ENCODE data around the gene MLKL. TPM values are rescaled to one million over a fixed set of nuclear protein-coding genes. Genes with fewer than 3 reads are reported as not detected.
A peak's percentile ranks its signal among the peaks of the same experiment; 100 is the strongest.
"Not testable (repeated sequence)": the region's sequence is repeated elsewhere in the genome, so short reads cannot be mapped to it uniquely, and the experiment has no call there.

Gene MLKL
- total and polyA plus RNA-seq, 4 donors, result 1.6 to 4.6 (median 3.5) TPM

- no peak for DNase-seq (ENCODE audit: low read depth in 4 of 6, low spot score in 6 of 6)
- Histone ChIP-seq H3K4me3 (ENCODE audit: low read depth, low read length) (no peak overlapping the region), H3K9me3 (ENCODE audit: control insufficient read depth, insufficient read depth, low read length) (no peaks in the 10 kb centered on the region), H3K27me3 (ENCODE audit: control insufficient read depth, insufficient read depth, low read length) (no peaks in the 10 kb centered on the region), H3K27ac (ENCODE audit: low read depth, low read length) (no peak overlapping the region), H3K4me1 (ENCODE audit: control insufficient read depth, insufficient read depth, low read length) (no peaks in the 10 kb centered on the region), H3K36me3 (ENCODE audit: control insufficient read depth, insufficient read depth, low read length) (peaks cover 36% of the 10 kb centered on the region)
- WGBS (ENCODE audit: insufficient coverage), result 100% methylated on average over 2 of the region's 2 CpGs
These were observed 41.6 kb downstream of the MLKL start for GRCh38 chr16:74659041-74659440.

GRCh38 chr16:74657870-74658642, 42.6 kb downstream of the MLKL start:
- H3K9me3 ChIP-seq (ENCODE audit: control insufficient read depth, insufficient read depth, low read length), result no peaks in the 10 kb centered on the region
- no peaks in the 10 kb centered on the region for H3K27me3 ChIP-seq (ENCODE audit: control insufficient read depth, insufficient read depth, low read length)
- H3K27ac ChIP-seq (ENCODE audit: low read depth, low read length), result no peak overlapping the region
- DNase-seq (ENCODE audit: low read depth in 4 of 6, low spot score in 6 of 6), result no peak
- WGBS (ENCODE audit: insufficient coverage), result 100% methylated on average over 1 of the region's 5 CpGs
- H3K4me3 ChIP-seq (ENCODE audit: low read depth, low read length), result no peak overlapping the region
- peaks cover 38% of the 10 kb centered on the region for H3K36me3 ChIP-seq (ENCODE audit: control insufficient read depth, insufficient read depth, low read length)
- H3K4me1 ChIP-seq (ENCODE audit: control insufficient read depth, insufficient read depth, low read length), result no peaks in the 10 kb centered on the region

- no peaks in the 10 kb centered on the region for H3K4me1 ChIP-seq (ENCODE audit: control insufficient read depth, insufficient read depth, low read length)
- peaks cover 22% of the 10 kb centered on the region for H3K36me3 ChIP-seq (ENCODE audit: control insufficient read depth, insufficient read depth, low read length)
- no peak overlapping the region for H3K4me3 ChIP-seq (ENCODE audit: low read depth, low read length)
- H3K27ac ChIP-seq (ENCODE audit: low read depth, low read length), result no peak overlapping the region
- no CpG with 5 or more reads among the region's 3 CpGs for WGBS (ENCODE audit: insufficient coverage)
- H3K27me3 ChIP-seq (ENCODE audit: control insufficient read depth, insufficient read depth, low read length), result no peaks in the 10 kb centered on the region
- DNase-seq (ENCODE audit: low read depth in 4 of 6, low spot score in 6 of 6), result no peak
- H3K9me3 ChIP-seq (ENCODE audit: control insufficient read depth, insufficient read depth, low read length), result no peaks in the 10 kb centered on the region
These were observed 46.1 kb downstream of the MLKL start for GRCh38 chr16:74654536-74655050.

GRCh38 chr16:74652883-74653282, 47.8 kb downstream of the MLKL start:
- H3K4me3 ChIP-seq (ENCODE audit: low read depth, low read length); H3K27ac ChIP-seq (ENCODE audit: low read depth, low read length); H3K9me3 ChIP-seq (ENCODE audit: control insufficient read depth, insufficient read depth, low read length); DNase-seq (ENCODE audit: low read depth in 4 of 6, low spot score in 6 of 6); H3K4me1 ChIP-seq (ENCODE audit: control insufficient read depth, insufficient read depth, low read length); H3K27me3 ChIP-seq (ENCODE audit: control insufficient read depth, insufficient read depth, low read length): not testable (repeated sequence)
- peaks cover 18% of the 10 kb centered on the region for H3K36me3 ChIP-seq (ENCODE audit: control insufficient read depth, insufficient read depth, low read length)
- no CpG with 5 or more reads among the region's 2 CpGs for WGBS (ENCODE audit: insufficient coverage)

- DNase-seq (ENCODE audit: low read depth in 4 of 6, low spot score in 6 of 6), result no peak
- Histone ChIP-seq H3K9me3 (ENCODE audit: control insufficient read depth, insufficient read depth, low read length) (no peaks in the 10 kb centered on the region), H3K27me3 (ENCODE audit: control insufficient read depth, insufficient read depth, low read length) (no peaks in the 10 kb centered on the region), H3K36me3 (ENCODE audit: control insufficient read depth, insufficient read depth, low read length) (peaks cover 16% of the 10 kb centered on the region), H3K4me1 (ENCODE audit: control insufficient read depth, insufficient read depth, low read length) (no peaks in the 10 kb centered on the region), H3K27ac (ENCODE audit: low read depth, low read length) (no peak overlapping the region), H3K4me3 (ENCODE audit: low read depth, low read length) (no peak overlapping the region)
- no CpG with 5 or more reads among the region's 1 CpG for WGBS (ENCODE audit: insufficient coverage)
These were observed 48.4 kb downstream of the MLKL start for GRCh38 chr16:74652249-74652648.

DNA sequence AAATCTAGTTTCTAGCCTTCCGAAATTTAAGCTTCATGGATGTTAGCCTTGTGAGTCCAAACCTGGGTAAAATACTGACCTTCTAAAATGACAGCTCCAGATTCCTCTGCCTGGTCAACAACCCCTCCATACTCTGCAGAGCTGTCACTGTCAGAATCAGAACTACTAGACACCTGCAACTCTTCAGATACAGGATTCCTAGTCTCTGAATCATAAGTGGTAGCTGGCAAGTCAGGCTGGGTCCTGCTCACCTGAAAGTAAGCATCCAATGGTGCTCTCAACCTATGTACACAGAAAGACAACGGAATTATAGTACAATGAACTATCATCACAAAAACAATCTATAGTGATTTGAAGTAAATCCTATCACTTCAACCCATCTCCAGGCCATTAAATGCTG, 48.8 kb downstream of the MLKL start:
- Histone ChIP-seq H3K27me3 (ENCODE audit: control insufficient read depth, insufficient read depth, low read length) (no peaks in the 10 kb centered on the region), H3K4me3 (ENCODE audit: low read depth, low read length) (no peak overlapping the region), H3K4me1 (ENCODE audit: control insufficient read depth, insufficient read depth, low read length) (no peaks in the 10 kb centered on the region), H3K36me3 (ENCODE audit: control insufficient read depth, insufficient read depth, low read length) (peaks cover 17% of the 10 kb centered on the region), H3K9me3 (ENCODE audit: control insufficient read depth, insufficient read depth, low read length) (no peaks in the 10 kb centered on the region), H3K27ac (ENCODE audit: low read depth, low read length) (no peak overlapping the region)
- DNase-seq (ENCODE audit: low read depth in 4 of 6, low spot score in 6 of 6), result no peak
- 100% methylated on average over 1 of the region's 2 CpGs for WGBS (ENCODE audit: insufficient coverage)

DNA sequence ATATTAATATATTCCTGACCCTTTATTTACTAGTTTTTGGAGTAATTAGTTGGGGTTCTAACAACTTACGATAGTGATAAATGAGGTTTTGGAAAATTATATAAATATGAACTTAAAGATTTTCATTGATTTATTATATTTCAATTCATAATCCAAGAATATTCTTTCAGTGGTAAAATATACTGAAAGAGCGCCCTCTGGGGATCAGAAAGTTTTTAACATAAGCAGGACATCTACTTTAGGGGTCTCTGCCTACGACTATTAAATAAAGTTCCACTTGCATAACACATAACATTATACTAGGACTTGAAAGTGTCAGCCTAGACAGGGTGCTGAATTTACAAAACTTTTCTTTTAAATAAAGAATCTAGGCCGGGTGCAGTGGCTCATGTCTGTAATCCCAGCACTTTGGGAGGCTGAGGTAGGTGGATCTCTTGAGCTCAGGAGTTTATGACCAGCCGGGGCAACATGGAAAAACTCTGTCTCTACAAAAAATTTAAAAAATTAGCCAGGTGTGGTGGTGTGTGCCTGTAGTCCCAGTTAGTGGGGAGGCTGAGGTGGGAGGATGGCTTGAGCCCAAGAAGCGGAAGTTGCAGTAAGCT, 49.6 kb downstream of the MLKL start:
- H3K27ac ChIP-seq (ENCODE audit: low read depth, low read length), result no peak overlapping the region
- no peaks in the 10 kb centered on the region for H3K4me1 ChIP-seq (ENCODE audit: control insufficient read depth, insufficient read depth, low read length)
- WGBS (ENCODE audit: insufficient coverage), result 100% methylated on average over 1 of the region's 6 CpGs
- no peaks in the 10 kb centered on the region for H3K9me3 ChIP-seq (ENCODE audit: control insufficient read depth, insufficient read depth, low read length)
- no peak overlapping the region for H3K4me3 ChIP-seq (ENCODE audit: low read depth, low read length)
- peak in 2 of 6 donors; percentile 14 to 15 for DNase-seq (ENCODE audit: low read depth in 4 of 6, low spot score in 6 of 6)
- H3K36me3 ChIP-seq (ENCODE audit: control insufficient read depth, insufficient read depth, low read length), result peaks cover 18% of the 10 kb centered on the region
- H3K27me3 ChIP-seq (ENCODE audit: control insufficient read depth, insufficient read depth, low read length), result no peaks in the 10 kb centered on the region

- Histone ChIP-seq H3K4me3 (ENCODE audit: low read depth, low read length) (no peak overlapping the region), H3K36me3 (ENCODE audit: control insufficient read depth, insufficient read depth, low read length) (peaks cover 26% of the 10 kb centered on the region), H3K27ac (ENCODE audit: low read depth, low read length) (no peak overlapping the region), H3K27me3 (ENCODE audit: control insufficient read depth, insufficient read depth, low read length) (no peaks in the 10 kb centered on the region), H3K9me3 (ENCODE audit: control insufficient read depth, insufficient read depth, low read length) (no peaks in the 10 kb centered on the region), H3K4me1 (ENCODE audit: control insufficient read depth, insufficient read depth, low read length) (no peaks in the 10 kb centered on the region)
- WGBS (ENCODE audit: insufficient coverage), result no CpG with 5 or more reads among the region's 1 CpG
- DNase-seq (ENCODE audit: low read depth in 4 of 6, low spot score in 6 of 6), result no peak
These were observed 50.7 kb downstream of the MLKL start for GRCh38 chr16:74649839-74650504.

DNA sequence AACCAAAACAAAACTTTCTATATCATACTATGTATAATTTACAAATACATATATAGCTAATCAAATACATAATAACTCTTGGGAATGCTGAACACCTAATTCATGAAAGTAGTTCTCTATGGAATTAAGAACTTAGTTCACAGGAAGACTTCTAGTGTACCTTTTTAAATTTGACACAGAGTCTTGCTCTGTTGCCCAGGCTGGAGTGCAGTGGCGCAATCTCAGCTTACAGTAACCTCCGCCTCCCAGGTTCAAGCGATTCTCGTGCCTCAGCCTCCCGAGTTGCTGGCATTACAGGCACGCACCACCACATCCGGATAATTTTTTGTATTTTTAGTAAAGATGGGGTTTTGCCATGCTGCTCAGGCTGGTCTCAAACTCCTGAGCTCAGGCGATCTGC, 58.7 kb downstream of the MLKL start:
- H3K4me1 ChIP-seq (ENCODE audit: control insufficient read depth, insufficient read depth, low read length), result no peaks in the 10 kb centered on the region
- no peak overlapping the region for H3K4me3 ChIP-seq (ENCODE audit: low read depth, low read length)
- no peak for DNase-seq (ENCODE audit: low read depth in 4 of 6, low spot score in 6 of 6)
- no peak overlapping the region for H3K27ac ChIP-seq (ENCODE audit: low read depth, low read length)
- H3K27me3 ChIP-seq (ENCODE audit: control insufficient read depth, insufficient read depth, low read length), result no peaks in the 10 kb centered on the region
- no peaks in the 10 kb centered on the region for H3K9me3 ChIP-seq (ENCODE audit: control insufficient read depth, insufficient read depth, low read length)
- 100% methylated on average over 8 of the region's 8 CpGs for WGBS (ENCODE audit: insufficient coverage)
- peaks cover 37% of the 10 kb centered on the region for H3K36me3 ChIP-seq (ENCODE audit: control insufficient read depth, insufficient read depth, low read length)

Measured in spinal cord (tissue), 10 donors.